K562 (cell line): Measurements from ENCODE around the gene MEA1. TPM values are rescaled to one million over a fixed set of nuclear protein-coding genes. Genes with fewer than 3 reads are reported as not detected.

Experiments
- ARID2 ChIP-seq: fragments of 450-650 bp; IDR thresholded peaks from 2 replicates; pipeline ENCODE4 v1.6.1; 2017; ENCODE audit warnings: antibody characterized with exemption, mild to moderate bottlenecking
- CCAR2 ChIP-seq: fragments of 200-400 bp; formaldehyde crosslinking; IDR thresholded peaks from 2 replicates; pipeline ENCODE4 v1.6.1; 2017; ENCODE audit warnings: mild to moderate bottlenecking, low read depth, low read length
- E2F5 ChIP-seq: sonication (generic); formaldehyde crosslinking; IDR thresholded peaks from 2 replicates; pipeline ENCODE4 v1.8.0; 2022; ENCODE audit warnings: mild to moderate bottlenecking, missing genetic modification reagents
- HMGXB4 ChIP-seq: sonication (generic); formaldehyde crosslinking; IDR thresholded peaks from 2 replicates; pipeline ENCODE4 v1.8.1; 2023; ENCODE audit warnings: mild to moderate bottlenecking, missing genetic modification reagents
- MYNN ChIP-seq, 2 experiments: sonication (generic); formaldehyde crosslinking in 1 of 2; IDR thresholded peaks; 2 replicates each; pipeline versions ENCODE4 v1.5.0 to v1.6.1; 2016 to 2020; ENCODE audit warnings: antibody characterized with exemption in 1 of 2, missing genetic modification reagents in 1 of 2
- RBM15 ChIP-seq: fragments of 200-400 bp; formaldehyde crosslinking; IDR thresholded peaks from 2 replicates; pipeline ENCODE4 v1.6.1; 2018; ENCODE audit warnings: mild to moderate bottlenecking, low read length, moderate library complexity; ENCODE audit not compliant: insufficient read depth
- RNF2 ChIP-seq: sonication (generic); IDR thresholded peaks from 2 replicates; pipeline ENCODE4 v1.6.1; 2016
- SREBF1 ChIP-seq: fragments of 150-350 bp; IDR thresholded peaks from 2 replicates; pipeline ENCODE4 v1.6.1; 2014; ENCODE audit warnings: antibody characterized with exemption, low read depth, low read length, borderline replicate concordance
- TRIM24 ChIP-seq, 2 experiments: fragments of 450-650 bp; IDR thresholded peaks; 2 replicates each; pipeline ENCODE4 v1.6.1; 2016
- ZBTB11 ChIP-seq, 3 experiments: fragments of 200-800 bp in 1 of 3; fragments of 250-450 bp in 1 of 3; fragments of 450-650 bp in 1 of 3; sonication (Bioruptor Pico) in 1 of 3; sonication (Bioruptor generic) in 1 of 3; formaldehyde crosslinking in 1 of 3; IDR thresholded peaks; 2 replicates each; pipeline versions ENCODE4 v1.6.1 to v1.8.0; 2016 to 2022; ENCODE audit warnings: mild to moderate bottlenecking in 2 of 3, missing genetic modification characterization in 2 of 3, missing compliant biosample characterization in 1 of 3, moderate library complexity in 1 of 3
- ZNF175 ChIP-seq: fragments of 200-800 bp; sonication (Bioruptor generic); IDR thresholded peaks from 2 replicates; pipeline ENCODE4 v1.6.1; 2016; ENCODE audit warnings: low read depth, mild to moderate bottlenecking, missing genetic modification characterization, missing compliant biosample characterization
- ZNF184 ChIP-seq: sonication (generic); formaldehyde crosslinking; IDR thresholded peaks from 2 replicates; pipeline ENCODE4 v1.5.0; 2020; ENCODE audit warnings: missing genetic modification reagents
- ZNF274 ChIP-seq: IDR thresholded peaks from 2 replicates; pipeline ENCODE4 v1.6.1; 2011; ENCODE audit warnings: low read depth, mild to moderate bottlenecking, low read length, moderate library complexity, borderline replicate concordance
- ZNF408 ChIP-seq: fragments of 250-450 bp; sonication (Bioruptor Pico); IDR thresholded peaks from 2 replicates; pipeline ENCODE4 v1.4.0; 2020; ENCODE audit warnings: low read depth, mild to moderate bottlenecking, moderate library complexity
- ZNF551 ChIP-seq: fragments of 250-450 bp; sonication (Bioruptor Pico); IDR thresholded peaks from 2 replicates; pipeline ENCODE4 v1.5.0; 2021; ENCODE audit warnings: mild to moderate bottlenecking, moderate library complexity
- ZNF695 ChIP-seq: fragments of 450-650 bp; formaldehyde crosslinking; IDR thresholded peaks from 2 replicates; pipeline ENCODE4 v1.4.0; 2020; ENCODE audit warnings: mild to moderate bottlenecking, moderate library complexity
- polyA plus RNA-seq, 8 experiments: library from polyadenylated mRNA; depleted of rRNA in 4 of 8; stranded (reverse) in 5 of 8; unstranded in 3 of 8; fragments of >200 nt; fragmentation: Nextera tagmentation in 2 of 8; fragmentation: Illumina TruSeq in 1 of 8; extraction: Ambion mirVana in 2 of 8; extraction: Trizol in 1 of 8; gene quantifications; 2 replicates each; pipeline versions ENCODE4 v1.2.1 to v1.2.3, GENCODE V29; 2011 to 2014; ENCODE audit warnings: inconsistent platforms in 1 of 8, missing spikeins in 1 of 8
- total RNA-seq, 7 experiments: library from RNA; depleted of rRNA in 6 of 7; stranded (reverse); fragments of >200 nt in 6 of 7; fragmentation: Illumina TruSeq in 2 of 7; extraction: Trizol in 2 of 7; gene quantifications; 2 replicates each; pipeline versions ENCODE4 v1.2.1 to v1.2.3, GENCODE V29; 2011 to 2021; ENCODE audit warnings: low replicate concordance in 1 of 7

Gene MEA1
- total and polyA plus RNA-seq, 9 of the 15 experiments (the other 6 are each of a cell fraction or from before 2014, with no cell fraction given): 86.8 to 210 (median 152) TPM

GRCh38 chr6:43013843-43014433 is at the start of gene MEA1, which contains the start of gene KLHDC3 (continued):
- TF ChIP-seq TRIM24 (IDR thresholded peaks at IDR 0.05) (peak in 1 of 2 experiments; percentile 30; a peak in 1 of 4 replicates), CCAR2 (no peak), ZNF695 (CRISPR knock-in tag) (no peak), RBM15 (no peak), ZNF175 (CRISPR knock-in tag) (no peak), ARID2 (no peak), ZNF408 (CRISPR knock-in tag) (no peak), ZBTB11 (CRISPR knock-in tag; IDR thresholded peaks at IDR 0.05) (peak in 2 of 3 experiments; percentile 71 to 96; a peak in 3 of 6 replicates), MYNN (IDR thresholded peaks at IDR 0.05) (no peak), MYNN (CRISPR knock-in tag; IDR thresholded peaks at IDR 0.05) (no peak), SREBF1 (peak; percentile 79; the same call in 1 of the 2 replicates), ZNF551 (CRISPR knock-in tag) (no peak), RNF2 (no peak; the same call in 1 of the 2 replicates), ZNF184 (CRISPR knock-in tag) (no peak), E2F5 (CRISPR knock-in tag) (no peak), ZNF274 (no peak), HMGXB4 (no peak)
